HG02642 (cell line): ENCODE results near the gene HERC2.
"Not testable (repeated sequence)": the region's sequence is repeated elsewhere in the genome, so short reads cannot be mapped to it uniquely, and the experiment has no call there.

ENCODE experiments used
- ATAC-seq: cut with Tn5 transposase; IDR thresholded peaks from one replicate; pipeline ENCODE4 v1.9.1; 2021; ENCODE audit warnings: mild to moderate bottlenecking; ENCODE audit not compliant: unreplicated experiment, poor library complexity

Gene HERC2

DNA sequence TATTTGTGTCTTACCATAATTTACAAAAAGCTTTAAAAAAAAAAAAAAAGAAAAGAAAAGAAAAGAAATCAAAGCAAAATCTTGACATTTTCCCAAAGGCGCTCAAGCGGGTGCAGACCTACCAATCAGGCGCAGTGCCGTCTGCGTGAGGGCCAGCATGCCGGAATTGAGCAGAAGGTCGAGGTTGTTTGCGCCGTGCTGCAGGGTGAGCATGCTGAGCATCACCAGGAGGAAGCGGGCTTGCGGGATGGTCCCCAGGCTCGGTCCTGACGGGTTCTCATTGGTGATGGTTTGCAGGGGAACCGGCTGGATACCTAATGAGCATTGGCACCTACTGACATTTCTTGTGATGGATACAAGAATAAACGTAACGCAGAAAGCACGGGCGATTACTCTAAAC is 93.9 kb downstream of the HERC2 start:
- no peak for ATAC-seq

DNA sequence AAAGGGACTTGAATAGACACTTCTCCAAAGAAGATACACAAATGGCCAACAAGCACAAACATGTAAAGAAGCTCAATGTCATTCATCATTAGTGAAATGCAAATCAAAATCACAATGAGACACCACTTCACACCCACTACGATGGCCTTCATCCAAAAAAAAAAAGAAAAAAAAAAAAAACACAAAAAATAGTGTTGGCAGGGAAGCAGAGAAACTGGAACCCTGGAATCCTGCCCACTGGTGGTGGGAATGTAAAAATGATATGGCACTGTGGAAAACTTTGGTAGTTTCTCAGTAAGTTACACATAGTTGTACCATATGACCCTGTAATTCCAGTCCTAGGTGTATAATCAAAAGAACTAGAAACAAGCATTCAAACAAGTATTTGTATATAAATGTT is 94.7 kb downstream of the HERC2 start:
- not testable (repeated sequence) for ATAC-seq

DNA sequence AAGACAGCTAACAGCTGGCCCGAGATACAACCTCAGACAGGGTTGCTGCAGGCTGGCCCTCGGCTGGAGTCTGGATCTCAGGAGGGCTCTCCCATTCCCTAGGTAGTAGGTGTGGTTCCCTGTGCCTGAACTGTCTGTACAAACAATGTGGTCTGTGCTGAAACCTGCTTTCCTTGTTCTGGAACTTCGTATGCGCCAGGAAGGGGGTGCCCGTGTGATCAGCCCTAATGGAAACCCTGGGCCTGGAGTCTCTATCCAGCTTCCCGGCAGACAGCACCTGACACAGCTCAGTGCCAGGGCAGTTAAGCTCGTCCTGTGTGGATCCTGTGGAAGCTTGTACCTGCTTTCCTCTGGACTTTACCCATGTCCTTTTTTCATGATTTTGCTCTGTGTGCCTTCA is 99.4 kb downstream of the HERC2 start:
- not testable (repeated sequence) for ATAC-seq

DNA sequence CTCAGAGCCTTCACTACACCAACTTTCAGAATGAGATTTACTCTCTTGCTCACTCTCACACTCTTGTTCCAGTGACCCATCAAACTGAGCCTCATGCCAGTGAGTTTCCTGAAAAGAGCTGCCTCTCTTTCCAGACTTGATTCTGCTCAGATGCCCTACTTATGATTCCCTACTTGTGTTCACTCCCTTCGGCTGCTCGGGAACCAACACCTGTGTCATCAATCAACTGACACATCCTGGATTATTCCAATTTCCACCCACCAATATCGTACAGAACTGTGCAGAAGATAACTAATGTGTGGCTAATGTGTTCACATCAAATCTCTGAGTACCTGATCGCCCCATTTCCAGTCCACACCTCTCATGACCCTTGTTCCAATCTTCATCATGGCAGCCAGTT is 100.3 kb downstream of the HERC2 start:
- not testable (repeated sequence) for ATAC-seq

DNA sequence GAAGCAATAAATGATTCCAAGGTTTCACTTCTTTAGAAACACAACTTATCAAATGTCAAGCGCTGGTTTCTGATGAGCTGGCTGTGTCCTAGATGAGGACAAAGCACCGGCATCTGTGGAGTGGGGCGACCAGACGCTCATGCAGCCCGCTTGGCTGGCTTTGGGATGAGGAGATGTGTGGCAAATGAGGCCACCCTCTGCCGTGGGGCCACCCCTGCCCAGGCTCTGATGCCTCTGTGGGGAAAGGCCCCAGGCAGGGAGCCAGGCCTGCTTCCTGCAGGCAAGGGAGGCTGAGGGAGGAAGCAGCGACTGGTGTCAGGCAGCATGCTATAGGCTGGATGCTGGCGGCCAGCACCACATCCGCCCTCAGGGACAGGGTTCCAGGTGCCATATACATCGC is 102.9 kb downstream of the HERC2 start:
- ATAC-seq, result no peak

DNA sequence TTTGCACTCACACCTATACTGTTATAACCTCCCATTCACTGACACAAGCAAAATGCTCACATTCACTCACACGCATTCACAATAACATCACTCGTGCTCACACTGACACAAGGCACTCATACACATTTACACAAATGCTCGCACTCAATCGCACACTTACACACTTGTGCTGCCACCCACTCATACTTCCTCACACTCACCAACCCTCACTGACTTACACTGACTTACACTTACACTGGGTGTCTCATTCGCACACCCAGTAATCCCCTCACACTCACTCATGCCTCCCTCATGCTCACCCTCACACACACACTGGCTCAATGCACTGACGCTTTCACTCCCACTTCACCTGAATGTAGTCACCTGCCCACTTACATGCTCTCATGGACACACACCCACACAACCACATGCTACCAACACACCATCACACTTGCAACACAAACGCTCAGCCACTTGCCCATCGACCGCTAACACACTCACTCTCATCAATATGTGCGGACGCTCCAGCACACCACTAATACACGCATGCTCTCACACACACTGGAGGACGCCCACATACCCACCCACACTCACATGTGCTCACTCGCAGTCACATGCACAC is 104.9 kb downstream of the HERC2 start:
- ATAC-seq, result not testable (repeated sequence)

DNA sequence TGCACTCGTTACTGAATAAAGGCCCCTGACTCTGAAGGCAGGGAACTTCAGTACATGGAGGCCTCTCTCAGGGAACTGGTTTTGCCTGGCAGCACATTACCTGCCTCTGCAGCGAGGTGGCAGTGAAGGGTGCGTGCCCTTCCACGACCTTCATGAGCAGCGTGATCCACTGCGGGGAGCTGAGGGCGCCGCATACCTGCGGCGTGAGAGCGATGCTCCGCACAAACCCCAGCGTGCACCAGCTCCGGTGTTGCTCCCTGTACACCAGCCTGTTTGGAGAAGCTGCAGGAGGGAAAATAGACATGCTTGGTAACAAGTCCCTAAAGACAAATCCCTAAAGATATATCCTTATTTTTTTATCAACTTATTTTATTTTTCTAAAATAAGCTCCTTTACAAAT is 106.5 kb downstream of the HERC2 start:
- ATAC-seq, result not testable (repeated sequence)

DNA sequence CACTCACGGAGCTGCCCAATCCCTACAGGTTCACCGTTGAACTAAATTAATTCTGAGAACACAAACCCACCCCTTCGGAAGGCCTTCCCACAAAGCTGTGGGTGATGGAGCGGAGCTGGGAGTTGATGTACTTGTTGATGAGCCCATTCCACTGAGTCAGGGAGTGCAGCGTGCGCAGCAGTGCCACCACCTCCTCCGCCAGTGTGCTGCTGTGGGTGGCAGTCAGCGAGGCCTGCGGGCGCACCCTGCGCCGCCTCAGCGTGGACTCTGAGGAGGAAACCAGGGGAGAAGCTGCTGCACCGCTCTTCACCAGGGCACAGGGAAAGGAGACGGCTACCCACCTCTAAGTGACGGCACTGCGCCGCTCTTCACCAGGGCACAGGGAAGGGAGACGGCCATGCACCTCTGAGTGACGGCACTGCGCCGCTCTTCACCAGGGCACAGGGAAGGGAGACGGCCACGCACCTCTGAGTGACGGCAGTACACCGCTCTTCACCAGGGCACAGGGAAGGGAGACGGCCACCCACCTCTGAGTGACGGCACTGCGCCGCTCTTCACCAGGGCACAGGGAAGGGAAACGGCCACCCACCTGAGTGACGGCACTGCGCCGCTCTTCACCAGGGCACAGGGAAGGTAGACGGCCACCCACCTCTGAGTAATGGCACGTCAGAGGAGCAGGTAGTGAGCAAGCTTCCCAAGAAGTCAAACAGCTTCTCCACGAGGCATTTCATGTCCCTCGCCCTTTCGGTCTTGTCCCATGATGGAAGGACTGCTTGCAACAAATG is 107.8 kb downstream of the HERC2 start:
- not testable (repeated sequence) for ATAC-seq

DNA sequence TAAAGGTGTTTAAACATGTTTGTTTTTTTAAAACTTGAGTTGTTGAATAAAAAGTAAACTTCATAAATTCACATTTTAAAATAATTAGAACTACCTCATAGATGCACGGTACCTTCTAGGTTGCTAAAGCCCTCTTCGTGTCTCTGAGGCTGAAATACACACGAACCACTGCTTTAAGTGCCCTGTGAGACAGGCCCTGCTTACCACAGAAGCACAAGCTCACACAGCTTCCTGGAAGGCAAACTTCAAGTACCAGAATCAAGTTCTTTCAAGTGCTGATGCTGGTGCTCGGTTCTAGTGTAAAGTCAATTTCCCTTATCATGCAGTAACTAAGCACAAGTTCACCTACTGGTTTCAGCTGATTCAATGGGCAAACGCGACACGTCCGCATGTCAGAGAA is 108.6 kb downstream of the HERC2 start:
- not testable (repeated sequence) for ATAC-seq

DNA sequence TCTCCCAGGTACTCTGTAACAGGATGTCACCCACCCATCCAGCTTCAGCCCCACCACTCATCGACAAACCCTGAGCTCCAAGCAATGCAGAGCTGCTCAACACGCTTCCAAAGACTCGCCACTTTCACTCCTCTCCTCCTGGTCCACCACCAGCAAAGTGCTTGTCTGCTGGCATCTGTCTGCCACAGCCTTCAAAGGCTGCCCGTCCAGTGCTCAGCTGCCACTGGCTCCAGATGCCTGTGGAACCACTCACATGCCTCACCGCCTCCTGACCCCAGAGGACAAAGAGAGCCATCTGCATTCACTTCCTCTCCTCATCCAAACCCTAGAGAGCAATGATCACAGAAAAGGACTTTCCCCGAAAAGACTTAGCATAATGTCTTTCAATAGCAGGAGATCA is 113.4 kb downstream of the HERC2 start:
- no peak for ATAC-seq

GRCh38 chr15:28205640-28206039 is 116.3 kb downstream of the HERC2 start:
- ATAC-seq, result not testable (repeated sequence)

GRCh38 chr15:28203055-28203828 is 118.7 kb downstream of the HERC2 start:
- not testable (repeated sequence) for ATAC-seq

DNA sequence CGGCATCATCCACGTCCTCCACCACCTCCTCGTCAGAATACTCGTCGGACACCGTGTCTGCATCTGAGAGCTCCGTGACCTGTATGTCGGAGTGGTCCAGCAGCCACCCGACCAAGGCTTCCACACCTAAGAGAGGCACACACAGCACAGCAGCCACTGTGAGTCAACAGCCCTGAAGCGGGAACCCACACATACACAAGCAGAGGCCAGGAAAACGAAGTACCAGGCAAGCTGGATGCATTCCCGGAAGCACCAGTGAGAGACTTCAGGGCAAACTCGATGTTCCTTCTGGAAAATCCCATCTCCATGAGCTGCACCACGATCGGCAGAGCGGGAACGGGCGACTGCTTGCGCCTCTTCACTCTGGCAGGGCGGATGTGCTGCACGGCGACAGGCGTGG is 119.9 kb downstream of the HERC2 start:
- not testable (repeated sequence) for ATAC-seq

GRCh38 chr15:28198215-28198614 is 123.8 kb downstream of the HERC2 start:
- ATAC-seq, result not testable (repeated sequence)

- ATAC-seq, result not testable (repeated sequence)
Measured at GRCh38 chr15:28197694-28198093, 124.3 kb downstream of the HERC2 start.

- ATAC-seq, result not testable (repeated sequence)
Measured at GRCh38 chr15:28196581-28196980, 125.4 kb downstream of the HERC2 start.

DNA sequence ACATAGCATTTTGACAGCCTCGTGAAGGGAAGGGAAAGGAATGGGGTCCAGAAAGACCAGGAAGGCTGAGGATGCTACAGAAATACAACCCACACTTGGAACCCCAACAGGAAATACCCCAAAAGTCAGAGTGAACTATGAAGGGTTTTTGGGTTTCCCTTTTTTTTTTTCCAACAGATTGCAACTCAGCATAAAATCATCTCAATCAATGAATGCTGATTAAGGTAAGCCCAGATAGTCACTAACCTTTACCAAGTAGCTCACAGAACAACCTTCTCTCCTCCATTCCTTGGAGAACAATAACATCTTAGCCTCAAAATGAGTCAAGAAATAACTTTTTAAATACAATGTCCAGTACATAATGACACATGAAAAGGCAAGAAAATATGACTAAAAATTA is 129.2 kb downstream of the HERC2 start:
- ATAC-seq, result no peak

GRCh38 chr15:28191832-28192231 is 130.1 kb downstream of the HERC2 start:
- no peak for ATAC-seq

DNA sequence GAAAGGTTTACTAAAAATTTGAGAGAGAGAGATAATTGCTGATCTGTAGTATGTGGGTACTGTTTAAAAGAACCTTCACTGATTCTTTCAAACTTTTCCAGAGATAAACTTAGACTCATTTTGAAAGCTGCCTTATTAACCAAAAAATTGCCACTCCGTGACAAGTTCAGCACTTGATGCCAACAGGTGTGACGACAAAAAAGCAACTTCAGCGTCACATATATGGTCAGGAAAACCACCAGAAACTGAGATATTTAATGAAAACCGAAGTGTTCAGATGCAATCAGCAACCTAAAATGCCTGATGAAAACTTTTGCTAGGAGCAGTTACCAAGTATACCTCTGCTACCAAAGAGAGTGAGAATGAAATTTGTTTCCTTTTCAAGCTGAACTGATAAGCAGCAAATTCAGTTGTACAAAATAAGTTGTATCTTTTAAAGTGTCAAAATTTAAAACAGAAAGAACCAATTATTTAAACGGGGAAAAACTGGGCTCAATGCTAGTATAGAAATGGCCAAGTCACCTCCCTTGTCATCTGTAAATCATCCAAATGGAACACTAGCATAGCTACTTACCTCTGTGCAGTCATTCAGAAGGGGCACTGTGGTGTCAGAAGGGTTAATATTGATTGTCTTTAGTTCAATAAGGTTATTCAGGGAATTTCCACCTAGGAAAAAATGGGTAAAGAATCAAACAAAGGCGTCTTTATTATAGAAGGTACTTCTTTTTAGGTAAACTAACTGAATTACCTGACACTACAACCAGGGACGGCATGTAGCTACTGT is 131.4 kb downstream of the HERC2 start:
- no peak for ATAC-seq

DNA sequence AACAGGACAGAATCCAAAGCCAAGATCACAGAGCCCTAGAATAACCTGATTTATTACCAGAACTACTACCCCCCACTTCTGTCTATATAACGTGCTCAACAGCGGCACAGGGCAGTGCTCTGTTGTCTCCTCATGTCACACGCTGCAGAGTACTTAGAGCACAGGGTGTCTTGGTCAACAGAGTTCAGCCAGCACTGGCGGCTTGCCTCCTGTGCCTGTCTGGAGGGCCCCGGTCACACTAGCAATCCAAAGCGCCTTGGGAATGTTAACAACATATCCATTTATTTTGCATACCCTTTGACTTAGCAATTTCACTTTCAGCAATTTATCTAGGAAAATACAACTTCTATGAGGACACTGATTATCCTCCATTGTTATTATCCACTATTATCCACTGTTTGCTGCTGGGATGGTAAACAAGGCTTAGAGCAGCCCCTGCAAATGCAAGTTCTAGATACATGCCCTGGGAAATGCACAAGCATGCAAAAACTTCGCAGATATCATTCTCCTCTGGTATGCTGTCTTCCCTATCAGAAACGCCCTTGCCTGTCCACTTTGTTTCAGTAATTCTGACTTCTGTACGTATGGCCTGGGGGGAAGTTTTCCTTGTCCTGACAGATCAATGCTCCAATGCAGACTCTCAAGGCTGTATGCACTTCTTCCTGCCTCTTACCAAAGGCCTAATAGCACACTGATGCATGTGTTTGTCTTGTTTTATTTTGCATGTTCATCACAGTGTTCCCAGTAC is 136.7 kb downstream of the HERC2 start:
- ATAC-seq, result no peak
